ENCODE results near the gene ISCU.

ISCU gene

DNA sequence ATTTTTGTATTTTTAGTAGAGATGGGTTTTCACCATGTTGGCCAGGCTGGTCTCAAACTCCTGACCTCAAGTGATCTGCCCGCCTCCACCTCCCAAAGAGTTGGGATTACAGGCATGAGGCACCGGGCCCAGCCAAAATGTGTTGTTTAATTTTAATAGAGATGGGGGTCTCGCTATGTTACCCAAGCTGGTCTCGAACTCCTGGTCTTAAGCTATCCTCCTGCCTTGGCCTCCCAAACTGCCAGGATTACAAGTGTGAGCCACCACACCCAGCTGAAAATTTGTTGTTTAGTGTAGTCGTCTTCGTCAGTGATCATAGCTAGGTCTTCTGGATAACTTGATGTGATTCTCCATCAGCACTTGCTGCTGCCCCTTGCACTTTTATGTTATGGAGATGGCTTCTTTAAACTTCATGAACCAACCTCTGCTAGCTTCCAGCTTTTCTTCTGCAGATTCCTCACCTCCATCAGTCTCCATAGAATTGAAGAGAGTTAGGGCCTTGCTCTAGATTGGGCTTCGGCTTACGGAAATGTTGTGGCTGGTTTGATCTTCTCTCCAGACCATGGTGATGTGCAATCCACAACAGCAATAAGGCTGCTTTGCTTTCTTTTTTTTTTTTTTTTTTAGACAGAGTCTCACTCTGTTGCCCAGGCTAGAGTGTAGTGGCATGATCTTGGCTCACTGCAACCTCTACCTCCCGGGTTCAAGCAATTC is 13.0 kb downstream of the ISCU start:
- Histone ChIP-seq H3K27ac (ENCODE audit: low read depth, low read length) (no peak overlapping the region), H3K9me3 (ENCODE audit: insufficient read depth, low read length) (no peaks in the 10 kb centered on the region), H2AFZ (ENCODE audit: low read depth, low read length, severe bottlenecking) (no peak overlapping the region), H4K20me1 (ENCODE audit: low read depth, low read length) (no peaks in the 10 kb centered on the region), H3F3A (ENCODE audit: insufficient read depth) (no peaks in the 10 kb centered on the region), H3K27me3 (ENCODE audit: low read length) (no peaks in the 10 kb centered on the region), H3K4me3 (ENCODE audit: insufficient read depth, low read length, poor library complexity, severe bottlenecking) (no peak overlapping the region), H3K9ac (ENCODE audit: low read length) (no peak overlapping the region), H3K4me2 (ENCODE audit: low read depth, low read length, poor library complexity, severe bottlenecking) (no peak overlapping the region), H3K79me2 (ENCODE audit: insufficient read depth, low read length) (no peaks in the 10 kb centered on the region), H3K36me3 (ENCODE audit: low read length) (no peaks in the 10 kb centered on the region), H3K9me2 (replicated peaks; ENCODE audit: insufficient read depth, low read length) (no peaks in the 10 kb centered on the region)
- TF ChIP-seq, protein P1, sequence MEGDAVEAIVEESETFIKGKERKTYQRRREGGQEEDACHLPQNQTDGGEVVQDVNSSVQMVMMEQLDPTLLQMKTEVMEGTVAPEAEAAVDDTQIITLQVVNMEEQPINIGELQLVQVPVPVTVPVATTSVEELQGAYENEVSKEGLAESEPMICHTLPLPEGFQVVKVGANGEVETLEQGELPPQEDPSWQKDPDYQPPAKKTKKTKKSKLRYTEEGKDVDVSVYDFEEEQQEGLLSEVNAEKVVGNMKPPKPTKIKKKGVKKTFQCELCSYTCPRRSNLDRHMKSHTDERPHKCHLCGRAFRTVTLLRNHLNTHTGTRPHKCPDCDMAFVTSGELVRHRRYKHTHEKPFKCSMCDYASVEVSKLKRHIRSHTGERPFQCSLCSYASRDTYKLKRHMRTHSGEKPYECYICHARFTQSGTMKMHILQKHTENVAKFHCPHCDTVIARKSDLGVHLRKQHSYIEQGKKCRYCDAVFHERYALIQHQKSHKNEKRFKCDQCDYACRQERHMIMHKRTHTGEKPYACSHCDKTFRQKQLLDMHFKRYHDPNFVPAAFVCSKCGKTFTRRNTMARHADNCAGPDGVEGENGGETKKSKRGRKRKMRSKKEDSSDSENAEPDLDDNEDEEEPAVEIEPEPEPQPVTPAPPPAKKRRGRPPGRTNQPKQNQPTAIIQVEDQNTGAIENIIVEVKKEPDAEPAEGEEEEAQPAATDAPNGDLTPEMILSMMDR (IDR thresholded peaks at IDR 0.05; ENCODE audit: insufficient read depth, low read length, poor library complexity, severe bottlenecking) = no peak
- no peak for TF ChIP-seq EZH2phosphoT487 (conservative IDR thresholded peaks at IDR 0.05; ENCODE audit: low read length)

DNA sequence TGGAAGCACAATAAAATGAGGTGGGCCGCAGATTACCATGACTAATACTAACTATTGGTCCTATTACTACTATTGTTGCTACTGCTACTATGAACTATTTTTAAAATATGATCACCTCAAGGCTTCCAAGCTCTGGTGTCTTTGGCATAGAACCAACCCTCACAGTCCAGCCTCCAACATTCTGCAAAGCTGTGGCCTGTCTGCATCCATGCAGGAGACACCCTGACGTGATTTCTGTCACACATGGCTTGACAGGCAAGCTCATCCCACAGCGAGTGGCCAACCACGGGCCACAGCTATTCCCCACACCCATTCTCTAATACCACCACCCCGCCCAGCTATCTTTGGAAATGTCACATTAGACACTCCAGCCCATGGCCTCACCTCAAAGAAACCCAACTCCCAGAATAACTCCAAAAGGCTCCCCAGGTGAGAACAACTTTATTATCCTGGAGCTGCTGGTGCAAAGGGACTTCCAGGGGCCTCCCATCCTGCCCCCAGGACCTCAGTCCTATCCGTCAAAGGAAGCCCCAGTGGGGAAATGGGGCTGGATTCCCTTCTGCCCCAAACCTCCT is 14.4 kb downstream of the ISCU start:
- H2AFZ ChIP-seq (ENCODE audit: low read depth, low read length, severe bottlenecking) = no peak overlapping the region
- H3K9me3 ChIP-seq (ENCODE audit: insufficient read depth, low read length) = no peaks in the 10 kb centered on the region
- H3K4me3 ChIP-seq (ENCODE audit: insufficient read depth, low read length, poor library complexity, severe bottlenecking) = no peak overlapping the region
- no peak overlapping the region for H3K9ac ChIP-seq (ENCODE audit: low read length)
- H4K20me1 ChIP-seq (ENCODE audit: low read depth, low read length) = no peaks in the 10 kb centered on the region
- H3K79me2 ChIP-seq (ENCODE audit: insufficient read depth, low read length) = no peaks in the 10 kb centered on the region
- no peak overlapping the region for H3K27ac ChIP-seq (ENCODE audit: low read depth, low read length)
- no peaks in the 10 kb centered on the region for H3K9me2 ChIP-seq (replicated peaks; ENCODE audit: insufficient read depth, low read length)
- no peaks in the 10 kb centered on the region for H3K27me3 ChIP-seq (ENCODE audit: low read length)
- H3K4me2 ChIP-seq (ENCODE audit: low read depth, low read length, poor library complexity, severe bottlenecking) = no peak overlapping the region
- H3K36me3 ChIP-seq (ENCODE audit: low read length) = no peaks in the 10 kb centered on the region
- no peak for TF ChIP-seq EZH2phosphoT487 (conservative IDR thresholded peaks at IDR 0.05; ENCODE audit: low read length)
- TF ChIP-seq, protein P1 (IDR thresholded peaks at IDR 0.05; ENCODE audit: insufficient read depth, low read length, poor library complexity, severe bottlenecking) = no peak
- no peaks in the 10 kb centered on the region for H3F3A ChIP-seq (ENCODE audit: insufficient read depth)

DNA sequence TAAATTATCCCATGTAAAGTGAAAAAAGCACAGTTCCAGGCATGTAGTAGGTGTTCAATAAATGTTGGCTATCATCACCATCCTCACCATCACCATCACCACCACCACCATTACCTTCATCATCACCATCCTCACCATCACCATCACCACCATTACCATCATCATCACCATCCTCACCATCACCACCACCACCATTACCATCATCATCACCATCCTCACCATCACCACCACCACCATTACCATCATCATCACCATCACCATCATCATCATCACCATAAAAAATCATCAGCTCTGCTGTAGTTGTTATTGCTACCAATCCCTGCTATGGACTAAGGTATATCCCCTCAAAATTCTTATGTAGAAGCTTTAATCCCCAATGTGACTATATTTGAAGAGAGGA is 15.1 kb downstream of the ISCU start:
- H3F3A ChIP-seq (ENCODE audit: insufficient read depth) = no peaks in the 10 kb centered on the region
- H3K4me2 ChIP-seq (ENCODE audit: low read depth, low read length, poor library complexity, severe bottlenecking) = no peak overlapping the region
- TF ChIP-seq, protein P1 (IDR thresholded peaks at IDR 0.05; ENCODE audit: insufficient read depth, low read length, poor library complexity, severe bottlenecking) = no peak
- no peak overlapping the region for H3K9ac ChIP-seq (ENCODE audit: low read length)
- no peaks in the 10 kb centered on the region for H3K27me3 ChIP-seq (ENCODE audit: low read length)
- H2AFZ ChIP-seq (ENCODE audit: low read depth, low read length, severe bottlenecking) = no peak overlapping the region
- no peak overlapping the region for H3K27ac ChIP-seq (ENCODE audit: low read depth, low read length)
- H3K79me2 ChIP-seq (ENCODE audit: insufficient read depth, low read length) = no peaks in the 10 kb centered on the region
- no peaks in the 10 kb centered on the region for H3K9me3 ChIP-seq (ENCODE audit: insufficient read depth, low read length)
- no peaks in the 10 kb centered on the region for H3K36me3 ChIP-seq (ENCODE audit: low read length)
- no peaks in the 10 kb centered on the region for H3K9me2 ChIP-seq (replicated peaks; ENCODE audit: insufficient read depth, low read length)
- no peaks in the 10 kb centered on the region for H4K20me1 ChIP-seq (ENCODE audit: low read depth, low read length)
- H3K4me3 ChIP-seq (ENCODE audit: insufficient read depth, low read length, poor library complexity, severe bottlenecking) = no peak overlapping the region
